Panc1 (cell line): ENCODE results near the gene ATG16L2. TPM values are rescaled to one million over a fixed set of nuclear protein-coding genes. Genes with fewer than 3 reads are reported as not detected.

Source experiments
- ATAC-seq: fragments of 200-7000 bp; cut with Tn5 transposase; 2 replicates; pipeline ENCODE4 v1.9.1; 2020; ENCODE audit warnings: mild to moderate bottlenecking, moderate library complexity
- BruUV-seq: library from RNA; stranded (reverse); fragments of 400-500 nt; replicated peaks from 2 replicates; lab custom pipeline; 2021; lab: Mats Ljungman, UMichigan
- CTCF ChIA-PET: fragments of 300-600 bp; sonication (Branson Sonifier 250); formaldehyde crosslinking; loops from one replicate; lab custom pipeline; 2022; ENCODE audit warnings: antibody characterized with exemption; lab: Charles Lee
- POLR2A ChIA-PET: fragments of 300-600 bp; sonication (Branson Sonifier 250); formaldehyde crosslinking; loops from one replicate; lab custom pipeline; 2022; ENCODE audit warnings: antibody characterized with exemption; lab: Charles Lee
- DNase-seq: peaks from one replicate; pipeline ENCODE4 v3.0.0-alpha.2; 2010; ENCODE audit warnings: low read depth, low spot score
- H3K27ac ChIP-seq: 2 replicates; pipeline ENCODE4 v1.5.1; 2011; ENCODE audit warnings: mild to moderate bottlenecking, low read length, inconsistent platforms
- H3K27me3 ChIP-seq: fragments of 200-500 bp; sonication (Bioruptor generic); 2 replicates; pipeline ENCODE4 v1.6.0; 2014; ENCODE audit warnings: low read length, inconsistent platforms; ENCODE audit not compliant: control insufficient read depth, insufficient read depth
- H3K36me3 ChIP-seq: fragments of 200-500 bp; sonication (Bioruptor generic); 2 replicates; pipeline ENCODE4 v1.5.1; 2014; ENCODE audit warnings: inconsistent platforms, mild to moderate bottlenecking, low read length, moderate library complexity; ENCODE audit not compliant: control insufficient read depth, insufficient read depth
- H3K4me1 ChIP-seq: 2 replicates; pipeline ENCODE4 v1.5.1; 2011; ENCODE audit warnings: inconsistent platforms, mild to moderate bottlenecking, low read length, moderate library complexity; ENCODE audit not compliant: control insufficient read depth, insufficient read depth
- H3K4me3 ChIP-seq, 2 experiments: 2 replicates each; pipeline ENCODE4 v1.5.1; 2011 to 2012; ENCODE audit warnings: low read depth in 2 of 2, low read length in 2 of 2, mild to moderate bottlenecking in 2 of 2, inconsistent platforms in 1 of 2, moderate library complexity in 1 of 2
- H3K9me3 ChIP-seq: fragments of 200-500 bp; sonication (Bioruptor generic); 2 replicates; pipeline ENCODE4 v1.5.1; 2014; ENCODE audit warnings: low read depth, mild to moderate bottlenecking, inconsistent platforms, low read length, moderate library complexity; ENCODE audit not compliant: control insufficient read depth, insufficient read depth
- CTCF ChIP-seq: fragments of 450-650 bp; IDR thresholded peaks from 2 replicates; pipeline ENCODE4 v1.5.1; 2017; ENCODE audit warnings: mild to moderate bottlenecking
- POLR2AphosphoS5 ChIP-seq: IDR thresholded peaks from 2 replicates; pipeline ENCODE4 v1.6.1; 2012; ENCODE audit warnings: mild to moderate bottlenecking, low read depth, low read length, moderate library complexity
- REST ChIP-seq, 2 experiments: IDR thresholded peaks; 2 replicates each; pipeline ENCODE4 v1.6.1; 2011 to 2012; ENCODE audit warnings: low read depth in 2 of 2, control low read depth in 1 of 2, low read length in 1 of 2, mild to moderate bottlenecking in 1 of 2, moderate library complexity in 1 of 2; ENCODE audit not compliant: insufficient read depth in 1 of 2
- SIN3A ChIP-seq: IDR thresholded peaks from 2 replicates; pipeline ENCODE4 v1.6.1; 2012; ENCODE audit warnings: low read depth, mild to moderate bottlenecking, low read length, moderate library complexity, borderline replicate concordance; ENCODE audit not compliant: insufficient read depth
- TCF7L2 ChIP-seq: IDR thresholded peaks from 2 replicates; pipeline ENCODE4 v1.6.1; 2011; ENCODE audit warnings: mild to moderate bottlenecking, low read depth, low read length, inconsistent platforms
- in situ Hi-C: cut with HindIII; loops from 2 replicates; pipeline ENCODE4 v1.10.0; 2016; ENCODE audit warnings: low sequenced_read_pairs, low pct_unique_long_range_greater_than_20kb
- intact Hi-C: fragments of 100-400 bp; cut with micrococcal nuclease; formaldehyde crosslinking; loops from one replicate; pipeline ENCODE4 v1.10.0; 2022; ENCODE audit not compliant: unreplicated experiment
- total RNA-seq: library from RNA; stranded (reverse); gene quantifications from one replicate; pipeline ENCODE4 v1.2.1, GENCODE V29; 2021; ENCODE audit not compliant: unreplicated experiment

The ATG16L2 gene
- total RNA-seq, 1 experiment from 2014 or later: 14.6 TPM

GRCh38 chr11:72772059-72772458 is 42.2 kb upstream of the ATG16L2 start:
- POLR2A ChIA-PET: no interaction called here

GRCh38 chr11:72773291-72773690 is 40.9 kb upstream of the ATG16L2 start:
- CTCF ChIA-PET: no interaction called here

More at GRCh38 chr11:72772059-72772458, 42.2 kb upstream of the ATG16L2 start:
- ATAC-seq (no peak), DNase-seq (no peak)
- H3K27me3 ChIP-seq: no peaks in the 10 kb centered on the region
- H3K4me1 ChIP-seq: no peaks in the 10 kb centered on the region; the same call in 1 of the 2 replicates
- no peaks in the 10 kb centered on the region for H3K9me3 ChIP-seq
- intact Hi-C loops (no loop called here), in situ Hi-C loops (no loop called here)
- BruUV-seq: no TSS peak
- H3K4me3 ChIP-seq: no peak overlapping the region
- H3K27ac ChIP-seq: no peak overlapping the region
- TF ChIP-seq REST (IDR thresholded peaks at IDR 0.05; ENCODE audit: insufficient read depth in 1 of 2, low read depth in 2 of 2, low read length in 1 of 2): no peak
- TF ChIP-seq SIN3A: no peak
- TF ChIP-seq CTCF: no peak
- TF ChIP-seq POLR2AphosphoS5: no peak
- TF ChIP-seq TCF7L2: no peak
- CTCF ChIA-PET: no interaction called here
- no peaks in the 10 kb centered on the region for H3K36me3 ChIP-seq

More at GRCh38 chr11:72773291-72773690, 40.9 kb upstream of the ATG16L2 start:
- no peak overlapping the region for H3K27ac ChIP-seq
- no peaks in the 10 kb centered on the region for H3K27me3 ChIP-seq
- intact Hi-C loops (no loop called here), in situ Hi-C loops (no loop called here)
- no peak for ATAC-seq
- H3K9me3 ChIP-seq: no peaks in the 10 kb centered on the region
- no peaks in the 10 kb centered on the region for H3K36me3 ChIP-seq
- H3K4me1 ChIP-seq: peaks cover 3% of the 10 kb centered on the region
- DNase-seq: no peak
- TF ChIP-seq CTCF (no peak), SIN3A (no peak), POLR2AphosphoS5 (no peak), TCF7L2 (no peak), REST (IDR thresholded peaks at IDR 0.05; ENCODE audit: insufficient read depth in 1 of 2, low read depth in 2 of 2, low read length in 1 of 2) (no peak)
- no TSS peak for BruUV-seq
- H3K4me3 ChIP-seq: no peak overlapping the region
- POLR2A ChIA-PET: no interaction called here
